Tracheal epithelial cell (primary cell): Measurements from ENCODE around the gene TIGD4. TPM values are rescaled to one million over a fixed set of nuclear protein-coding genes. Genes with fewer than 3 reads are reported as not detected.

Experiments
- total RNA-seq: library from RNA; depleted of rRNA; stranded (reverse); fragments of >200 nt; gene quantifications from 2 replicates; pipeline ENCODE4 v1.2.1, GENCODE V29; 2014

TIGD4 gene
- total RNA-seq, result 0.24 TPM in 1 of 2 replicates, not detected in the other

DNA sequence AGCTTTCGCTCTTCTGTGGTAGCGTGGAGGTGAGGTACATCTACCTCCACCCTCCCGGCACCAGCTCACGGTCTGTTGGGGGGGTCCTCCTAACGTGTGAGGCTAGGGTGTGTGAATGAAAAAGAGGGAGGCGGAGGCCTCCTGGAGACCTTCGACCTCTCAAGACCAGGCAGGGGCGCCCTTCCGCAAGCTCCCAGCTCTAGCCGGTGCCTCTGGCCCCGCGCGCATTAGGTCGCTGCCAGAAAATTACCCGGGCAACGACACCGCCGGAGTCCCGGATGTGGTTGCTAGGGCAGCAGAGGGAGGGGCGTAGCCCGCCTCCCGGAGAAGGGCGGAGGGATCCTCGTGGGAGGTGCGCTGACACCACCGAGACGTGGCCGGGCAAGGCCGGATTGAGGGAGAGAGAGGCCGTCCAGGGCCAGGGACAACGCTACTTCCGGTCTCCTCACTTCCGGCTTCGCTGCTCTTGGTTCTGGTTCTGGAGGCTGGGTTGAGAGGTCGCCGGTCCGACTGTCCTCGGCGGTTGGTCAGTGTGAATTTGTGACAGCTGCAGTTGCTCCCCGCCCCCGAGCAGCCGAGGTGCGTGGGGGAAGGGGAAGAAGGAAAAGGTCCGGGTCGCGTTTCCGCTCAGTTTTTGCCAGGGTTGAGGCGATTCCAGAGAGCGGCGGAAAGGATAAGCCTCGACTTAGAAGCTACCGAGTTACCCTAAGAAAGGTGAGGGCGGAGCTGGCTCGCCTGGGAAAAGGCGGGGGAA is at the start of gene TIGD4, which contains the start of gene ARFIP1:
TIGD4 (minus strand) TSS at position 218 of the 754 bp plus-strand sequence. CDS start 8,726 bp downstream, outside the sequence.
ARFIP1 (plus strand) TSS at position 442 of the 754 bp plus-strand sequence. CDS start 49,680 bp downstream, outside the sequence.

Other genes with a start within 250 kb of the TIGD4 start
- gene FBXW7, start 243.6 kb downstream of the TIGD4 start, total RNA-seq, result 86.3 and 89.5 TPM in 2 replicates
- gene TMEM154, start 99.7 kb downstream of the TIGD4 start, total RNA-seq, result 30.5 and 34.5 TPM in 2 replicates
- gene ARFIP1, start 224 bp upstream of the TIGD4 start, total RNA-seq, result 39.3 and 47.1 TPM in 2 replicates
- 2.3 and 5.1 TPM in 2 replicates for gene FHDC1, start 156.6 kb upstream of the TIGD4 start, total RNA-seq